ENCODE data around the gene SCGB3A2.

Gene SCGB3A2, protein sequence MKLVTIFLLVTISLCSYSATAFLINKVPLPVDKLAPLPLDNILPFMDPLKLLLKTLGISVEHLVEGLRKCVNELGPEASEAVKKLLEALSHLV

DNA sequence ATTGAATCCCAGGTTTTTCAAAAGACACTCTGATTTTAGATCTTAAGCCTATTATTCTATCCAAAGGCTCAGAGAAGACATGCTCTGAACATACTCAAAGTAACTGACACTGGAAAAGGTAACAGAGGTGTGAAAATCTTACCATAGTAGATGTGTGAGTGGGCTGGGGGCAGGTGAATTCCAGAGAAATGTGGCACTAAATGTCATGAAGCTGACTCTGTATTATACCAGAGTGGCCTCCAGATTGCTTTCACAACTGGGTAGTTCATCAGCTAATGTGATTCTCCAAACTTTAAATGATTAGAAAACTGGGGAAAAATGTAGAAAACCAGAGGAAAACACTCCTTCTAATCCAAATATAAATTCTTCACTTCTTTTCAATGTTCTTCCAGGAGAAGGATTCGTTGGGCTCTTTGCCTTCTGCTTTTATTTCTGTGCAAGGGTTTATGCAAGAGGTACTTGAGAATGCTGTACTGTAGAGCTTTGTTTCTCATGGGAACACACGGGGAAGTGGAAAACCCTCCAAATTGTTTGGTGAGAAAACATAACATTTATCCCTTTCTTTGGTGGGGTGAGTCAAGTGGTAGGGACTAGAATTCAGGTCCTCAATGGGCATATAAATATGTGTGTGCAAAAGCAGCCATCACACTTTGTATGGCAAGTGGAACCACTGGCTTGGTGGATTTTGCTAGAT, at the start of gene SCGB3A2:
SCGB3A2 (plus strand) TSS at position 646 of the 694 bp plus-strand sequence. CDS start 93 bp downstream, outside the sequence.
- in situ Hi-C loops (cut with MboI; ENCODE audit: low sequenced_read_pairs): no loop called here

GRCh38 chr5:147830035-147830434, 48.5 kb upstream of the SCGB3A2 start:
- in situ Hi-C loops (cut with MboI; ENCODE audit: low sequenced_read_pairs): no loop called here

GRCh38 chr5:147831465-147831864, 47.0 kb upstream of the SCGB3A2 start, which contains the start of gene SPINK1:
SPINK1 (minus strand) TSS chr5:147831671; CDS start chr5:147831577, 94 bp downstream.
- in situ Hi-C loops (cut with MboI; ENCODE audit: low sequenced_read_pairs): no loop called here

GRCh38 chr5:147832541-147832940, 46.0 kb upstream of the SCGB3A2 start:
- in situ Hi-C loops (cut with MboI; ENCODE audit: low sequenced_read_pairs): no loop called here

DNA sequence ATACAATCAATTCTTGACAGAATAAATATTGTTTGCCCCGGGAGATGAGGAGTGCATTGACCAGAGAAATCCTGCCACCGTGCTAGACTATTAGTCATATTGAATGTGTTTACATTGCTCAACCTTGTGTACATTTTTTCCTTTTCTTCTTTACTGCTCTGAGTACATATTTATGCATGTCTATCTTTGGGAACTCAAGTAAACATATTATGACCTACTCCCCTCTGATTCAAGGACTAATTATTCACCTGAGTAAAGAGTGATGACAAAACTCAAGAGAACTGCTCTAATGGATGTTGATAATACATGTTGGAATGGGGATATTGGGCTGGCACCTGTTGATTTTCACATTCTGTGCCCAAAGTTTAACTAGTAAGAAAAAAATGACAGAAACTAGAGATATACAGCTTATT, 43.1 kb upstream of the SCGB3A2 start:
- in situ Hi-C loops (cut with MboI; ENCODE audit: low sequenced_read_pairs): no loop called here

DNA sequence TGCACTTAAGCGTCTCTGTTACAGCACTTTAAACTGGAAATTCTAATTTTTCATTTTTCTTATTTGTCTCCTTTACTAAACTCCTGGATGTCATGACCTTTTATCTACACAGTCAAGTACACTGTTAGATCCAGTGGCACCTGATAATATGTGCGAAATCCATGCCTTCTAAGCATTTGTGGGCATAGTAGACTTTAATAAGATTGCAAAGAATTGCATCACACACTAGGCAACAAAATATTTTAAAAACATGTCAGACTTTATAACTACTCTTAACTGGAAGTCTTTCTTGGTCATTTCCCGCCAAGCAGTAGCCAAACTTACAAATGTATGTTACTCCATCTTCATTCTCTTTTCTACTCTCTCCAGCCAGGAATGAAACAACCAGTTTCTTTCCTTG, 42.1 kb upstream of the SCGB3A2 start:
- in situ Hi-C loops (cut with MboI; ENCODE audit: low sequenced_read_pairs): no loop called here

DNA sequence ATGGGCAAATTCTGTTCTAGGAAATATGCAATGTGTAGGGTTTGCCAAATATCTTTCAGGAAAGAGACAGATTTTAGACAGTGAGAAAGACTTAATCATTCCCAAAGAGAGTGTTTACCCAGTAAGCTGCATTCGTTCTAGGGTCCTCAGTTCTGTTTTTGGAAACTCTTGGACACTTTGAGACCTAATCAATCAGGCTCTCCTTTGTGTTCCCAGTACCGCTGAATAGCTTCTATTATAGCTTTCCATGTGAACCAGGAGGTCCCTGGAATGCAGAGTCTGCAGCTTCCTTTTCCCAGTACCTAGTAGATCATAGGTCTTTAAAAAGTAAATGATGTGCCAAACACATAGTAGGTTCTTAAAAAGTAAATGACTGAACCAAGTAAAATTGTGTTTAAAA, 35.6 kb upstream of the SCGB3A2 start:
- in situ Hi-C loops (cut with MboI; ENCODE audit: low sequenced_read_pairs): no loop called here

- in situ Hi-C loops (cut with MboI; ENCODE audit: low sequenced_read_pairs): no loop called here
Measured at GRCh38 chr5:147844846-147845245, 33.7 kb upstream of the SCGB3A2 start.

DNA sequence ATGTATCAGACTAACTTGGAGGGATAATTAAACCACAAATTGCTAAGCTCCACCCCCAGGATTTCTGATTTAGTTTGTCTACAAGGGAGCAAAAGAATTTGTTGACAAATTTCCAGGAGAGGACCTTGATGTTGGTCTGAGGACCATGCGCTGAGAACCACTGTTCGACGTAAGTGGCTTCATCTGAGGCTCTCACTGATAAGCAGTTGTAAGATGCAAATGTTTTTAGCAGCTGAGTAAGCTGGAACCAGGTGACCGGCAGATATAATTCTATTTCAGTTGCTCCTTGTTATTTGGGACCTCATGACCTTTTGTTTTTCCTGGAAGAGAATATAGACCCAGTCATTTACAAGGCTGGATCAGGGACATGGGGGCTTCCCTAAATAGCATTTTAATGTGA, 32.9 kb upstream of the SCGB3A2 start:
- in situ Hi-C loops (cut with MboI; ENCODE audit: low sequenced_read_pairs): no loop called here

- in situ Hi-C loops (cut with MboI; ENCODE audit: low sequenced_read_pairs): no loop called here
Measured at GRCh38 chr5:147849226-147849625, 29.3 kb upstream of the SCGB3A2 start.

- in situ Hi-C loops (cut with MboI; ENCODE audit: low sequenced_read_pairs): no loop called here
Measured at GRCh38 chr5:147851578-147851977, 26.9 kb upstream of the SCGB3A2 start.

GRCh38 chr5:147852365-147852764, 26.1 kb upstream of the SCGB3A2 start:
- in situ Hi-C loops (cut with MboI; ENCODE audit: low sequenced_read_pairs): no loop called here

- in situ Hi-C loops (cut with MboI; ENCODE audit: low sequenced_read_pairs): no loop called here
Measured at GRCh38 chr5:147853372-147853987, 25.0 kb upstream of the SCGB3A2 start.

DNA sequence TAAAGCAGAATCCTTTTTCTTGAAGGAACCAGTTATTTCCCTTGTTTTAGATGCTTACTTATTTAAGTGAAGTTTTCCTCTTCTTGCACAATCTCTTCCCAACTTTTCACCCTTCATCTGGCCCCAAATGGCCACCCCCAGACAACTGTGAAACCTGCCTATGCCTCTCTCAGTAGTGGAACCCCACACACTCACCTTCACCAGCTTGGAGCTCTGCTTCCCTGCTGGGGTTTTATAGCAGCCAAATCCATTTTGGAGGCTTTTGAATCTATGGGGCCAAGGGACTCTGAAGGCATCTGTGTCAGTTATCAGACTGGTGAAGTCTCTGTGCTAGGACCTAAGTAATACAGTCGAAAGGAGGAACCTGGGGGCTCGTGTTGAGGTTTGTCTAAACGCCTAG, 24.2 kb upstream of the SCGB3A2 start:
- in situ Hi-C loops (cut with MboI; ENCODE audit: low sequenced_read_pairs): no loop called here

DNA sequence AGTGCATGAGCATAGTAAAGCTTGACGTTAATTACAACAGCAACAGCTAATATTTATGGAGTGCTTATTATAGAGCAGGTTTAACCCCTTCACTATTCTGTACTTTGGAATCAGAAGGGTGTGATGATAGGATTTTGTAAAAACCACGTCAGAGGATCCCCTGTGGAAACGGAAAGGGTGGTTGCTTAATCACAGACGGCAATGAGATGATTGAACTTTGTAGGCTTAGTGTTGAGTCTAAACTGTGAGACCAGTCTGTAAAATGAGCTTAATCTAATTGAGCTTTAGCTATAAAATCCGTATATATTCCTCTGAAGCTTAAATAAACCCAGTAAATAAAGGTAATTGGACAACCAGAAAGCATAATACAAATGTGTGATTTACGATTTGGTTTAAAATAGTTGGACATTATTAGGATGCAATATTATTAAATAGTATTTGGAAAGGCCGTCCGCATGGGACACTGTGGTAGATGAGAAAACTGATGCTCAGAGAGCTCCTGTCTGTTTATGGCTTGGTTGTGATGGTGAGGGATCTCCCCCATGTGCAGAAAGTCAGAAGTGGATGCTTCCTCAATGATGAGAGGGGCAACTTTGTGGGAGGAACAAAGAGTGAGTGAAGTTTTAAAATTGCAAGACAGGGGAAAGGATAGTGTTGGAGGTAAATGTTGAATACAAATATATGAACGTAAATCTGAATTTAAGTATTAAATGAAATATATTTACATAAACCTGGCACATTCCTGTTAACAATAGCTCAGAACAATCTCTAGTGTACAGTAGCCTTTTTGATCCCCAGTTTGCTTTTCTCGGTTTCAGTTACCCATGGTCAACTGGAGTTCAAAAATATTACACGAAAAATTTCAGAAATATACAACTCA, 23.4 kb upstream of the SCGB3A2 start:
- in situ Hi-C loops (cut with MboI; ENCODE audit: low sequenced_read_pairs): no loop called here

GRCh38 chr5:147855774-147856069, 22.8 kb upstream of the SCGB3A2 start:
- in situ Hi-C loops (cut with MboI; ENCODE audit: low sequenced_read_pairs): no loop called here

DNA sequence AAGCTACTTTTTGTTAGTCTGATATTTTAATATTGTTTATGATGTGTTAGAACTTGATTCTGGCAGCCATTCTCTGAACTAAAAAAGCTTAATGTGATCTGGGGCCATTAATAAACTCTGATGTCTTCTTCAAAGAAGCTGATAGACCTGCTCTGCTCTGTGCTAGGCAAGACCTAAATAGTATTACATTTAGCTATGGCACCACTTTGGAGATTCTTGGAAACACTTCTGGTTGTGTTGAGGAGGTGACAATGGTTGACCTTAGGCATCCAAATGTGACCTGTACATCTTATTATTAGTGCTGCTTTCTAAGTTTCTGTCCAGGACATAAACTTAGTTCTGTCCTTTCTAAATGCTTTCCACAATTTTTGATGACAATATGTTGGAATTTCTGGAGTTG, 21.7 kb upstream of the SCGB3A2 start:
- in situ Hi-C loops (cut with MboI; ENCODE audit: low sequenced_read_pairs): no loop called here

- in situ Hi-C loops (cut with MboI; ENCODE audit: low sequenced_read_pairs): no loop called here
Measured at GRCh38 chr5:147857302-147858129, 21.0 kb upstream of the SCGB3A2 start.

- in situ Hi-C loops (cut with MboI; ENCODE audit: low sequenced_read_pairs): no loop called here
Measured at GRCh38 chr5:147858565-147858964, 19.9 kb upstream of the SCGB3A2 start.

DNA sequence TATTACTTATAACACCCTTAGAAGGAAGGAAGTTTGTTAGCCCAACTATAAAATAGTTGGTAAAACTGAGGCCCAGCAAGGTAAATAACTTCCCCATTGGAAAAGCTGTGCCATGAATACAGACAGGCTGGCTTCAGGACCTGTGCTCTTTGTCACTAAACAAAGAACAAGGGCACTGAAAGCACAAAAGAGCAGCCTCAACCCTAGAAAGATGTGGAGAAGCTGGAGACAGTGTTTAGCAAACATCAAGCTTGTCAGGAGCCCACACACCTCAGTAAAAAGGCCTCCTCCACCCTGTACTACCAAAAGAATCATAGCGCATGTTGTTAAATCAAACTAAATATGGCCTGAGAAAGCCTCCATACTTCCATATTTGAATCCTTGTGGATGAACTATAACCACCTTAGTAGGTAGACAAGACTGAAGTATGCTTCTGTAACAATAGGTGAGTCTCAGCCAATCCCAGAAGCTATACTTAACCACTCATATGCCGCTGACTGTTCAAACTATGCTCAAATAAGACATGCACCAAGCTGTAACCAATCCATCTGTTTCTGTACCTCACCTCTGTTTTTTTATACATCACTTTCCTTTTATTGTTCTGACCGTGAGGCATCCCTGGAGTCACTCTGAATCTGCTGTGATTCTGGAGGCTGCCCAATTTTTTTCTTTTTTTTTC, 18.4 kb upstream of the SCGB3A2 start:
- in situ Hi-C loops (cut with MboI; ENCODE audit: low sequenced_read_pairs): no loop called here
